Measurements from ENCODE around the gene IL1RN.

The IL1RN gene

DNA sequence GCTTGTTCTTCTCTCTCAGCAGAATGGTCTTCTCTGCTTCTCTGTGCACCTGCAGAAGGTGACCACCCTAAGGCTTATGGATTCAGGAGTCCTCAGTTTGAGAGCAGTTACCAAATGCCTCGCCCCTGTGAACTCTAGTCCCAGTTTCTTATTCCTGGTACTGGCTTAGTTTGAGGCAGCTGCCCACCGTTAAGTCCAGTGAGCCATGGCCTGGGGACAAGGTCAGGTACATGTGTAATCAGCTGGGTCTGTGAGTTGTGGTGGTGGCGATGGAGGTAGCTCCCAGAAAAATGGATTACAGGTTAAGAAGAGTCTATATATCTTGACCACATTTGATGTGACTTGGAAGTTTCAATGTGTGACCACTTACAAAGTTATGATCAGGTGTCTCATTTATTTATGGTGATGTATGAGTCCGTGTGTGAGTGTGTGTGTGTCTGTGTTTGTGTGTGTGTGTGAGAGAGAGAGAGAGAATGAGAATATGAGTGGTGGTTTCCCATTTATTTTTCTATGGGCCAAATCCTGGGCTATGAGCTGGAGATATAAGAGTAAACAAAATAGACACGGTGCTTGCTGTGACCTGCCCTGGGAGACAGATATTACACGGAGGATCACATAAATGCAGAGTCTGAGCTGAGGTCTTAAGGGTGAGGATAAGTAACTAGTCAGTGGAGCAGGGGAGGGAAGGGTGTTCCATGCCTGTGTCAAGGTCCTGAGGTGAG, 13.0 kb upstream of the IL1RN start:
- no peak for DNase-seq (ENCODE audit: low read depth)
- TF ChIP-seq, protein P1, sequence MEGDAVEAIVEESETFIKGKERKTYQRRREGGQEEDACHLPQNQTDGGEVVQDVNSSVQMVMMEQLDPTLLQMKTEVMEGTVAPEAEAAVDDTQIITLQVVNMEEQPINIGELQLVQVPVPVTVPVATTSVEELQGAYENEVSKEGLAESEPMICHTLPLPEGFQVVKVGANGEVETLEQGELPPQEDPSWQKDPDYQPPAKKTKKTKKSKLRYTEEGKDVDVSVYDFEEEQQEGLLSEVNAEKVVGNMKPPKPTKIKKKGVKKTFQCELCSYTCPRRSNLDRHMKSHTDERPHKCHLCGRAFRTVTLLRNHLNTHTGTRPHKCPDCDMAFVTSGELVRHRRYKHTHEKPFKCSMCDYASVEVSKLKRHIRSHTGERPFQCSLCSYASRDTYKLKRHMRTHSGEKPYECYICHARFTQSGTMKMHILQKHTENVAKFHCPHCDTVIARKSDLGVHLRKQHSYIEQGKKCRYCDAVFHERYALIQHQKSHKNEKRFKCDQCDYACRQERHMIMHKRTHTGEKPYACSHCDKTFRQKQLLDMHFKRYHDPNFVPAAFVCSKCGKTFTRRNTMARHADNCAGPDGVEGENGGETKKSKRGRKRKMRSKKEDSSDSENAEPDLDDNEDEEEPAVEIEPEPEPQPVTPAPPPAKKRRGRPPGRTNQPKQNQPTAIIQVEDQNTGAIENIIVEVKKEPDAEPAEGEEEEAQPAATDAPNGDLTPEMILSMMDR (conservative IDR thresholded peaks at IDR 0.05; ENCODE audit: low read length) = no peak
- no peak overlapping the region for H3K4me3 ChIP-seq (ENCODE audit: low read length)

DNA sequence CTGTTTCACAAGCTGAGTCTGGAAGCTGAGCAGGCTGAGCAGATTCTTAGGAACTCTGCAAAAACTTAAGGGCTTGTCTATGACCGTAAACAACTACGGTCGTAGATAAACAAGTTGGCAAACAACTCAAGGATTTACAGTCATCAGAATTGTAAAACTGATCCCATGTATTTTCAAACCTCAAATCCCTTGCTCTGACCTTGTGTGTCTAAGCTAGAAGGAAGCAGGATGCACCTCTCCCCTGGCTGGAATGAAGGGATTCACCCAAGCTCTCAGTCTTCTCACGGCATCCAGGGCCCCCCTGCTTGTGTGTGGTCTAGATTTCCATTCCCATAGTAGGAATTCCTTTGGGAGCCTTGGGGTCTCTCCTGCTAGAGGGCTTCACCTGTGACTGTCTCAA, 12.4 kb upstream of the IL1RN start:
- no peak overlapping the region for H3K4me3 ChIP-seq (ENCODE audit: low read length)
- no peak for DNase-seq (ENCODE audit: low read depth)
- TF ChIP-seq, protein P1 (conservative IDR thresholded peaks at IDR 0.05; ENCODE audit: low read length) = no peak

DNA sequence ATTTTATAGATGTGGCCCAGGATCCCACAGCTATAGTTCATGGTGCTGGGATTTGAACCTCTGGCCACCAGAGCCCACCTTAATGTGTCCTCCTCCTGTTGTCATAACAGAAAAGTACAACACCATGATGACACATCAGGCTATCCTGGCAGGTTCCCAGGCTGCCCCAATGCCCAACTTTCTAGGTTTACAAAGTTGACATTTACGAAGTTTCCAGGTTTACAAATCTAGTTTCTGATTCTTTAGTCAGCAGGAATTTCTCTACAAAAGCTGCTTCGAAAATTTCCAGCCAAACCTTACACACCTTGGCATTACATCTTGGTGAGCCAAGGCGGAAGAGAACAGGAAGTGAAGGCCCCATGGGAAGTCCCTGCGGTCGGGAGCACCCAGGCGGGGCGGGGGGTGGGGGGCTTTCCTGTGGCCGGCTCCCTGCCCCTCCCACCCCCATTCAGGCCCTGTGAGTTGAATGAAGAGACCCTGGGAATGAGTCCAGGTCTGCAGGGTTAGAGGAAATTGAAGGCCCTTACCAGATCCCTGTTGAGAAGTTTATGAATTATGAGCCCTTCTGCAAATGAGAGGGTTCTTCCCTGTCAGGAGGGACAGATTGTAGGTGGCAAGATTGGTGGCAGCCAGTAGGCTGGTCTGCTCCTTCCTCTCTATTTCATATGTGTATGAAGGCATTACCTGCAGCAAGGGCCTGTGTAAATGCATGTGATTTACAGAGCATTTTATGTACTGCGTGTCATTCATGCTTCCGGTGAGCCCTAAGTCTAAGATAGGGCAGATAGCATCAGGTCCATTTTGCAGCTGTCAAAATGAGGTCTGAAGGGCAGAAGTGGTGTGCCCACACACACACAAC, 11.1 kb upstream of the IL1RN start:
- H3K4me3 ChIP-seq (ENCODE audit: low read length) = no peak overlapping the region
- TF ChIP-seq, protein P1 (conservative IDR thresholded peaks at IDR 0.05; ENCODE audit: low read length) = no peak
- DNase-seq (ENCODE audit: low read depth) = no peak

DNA sequence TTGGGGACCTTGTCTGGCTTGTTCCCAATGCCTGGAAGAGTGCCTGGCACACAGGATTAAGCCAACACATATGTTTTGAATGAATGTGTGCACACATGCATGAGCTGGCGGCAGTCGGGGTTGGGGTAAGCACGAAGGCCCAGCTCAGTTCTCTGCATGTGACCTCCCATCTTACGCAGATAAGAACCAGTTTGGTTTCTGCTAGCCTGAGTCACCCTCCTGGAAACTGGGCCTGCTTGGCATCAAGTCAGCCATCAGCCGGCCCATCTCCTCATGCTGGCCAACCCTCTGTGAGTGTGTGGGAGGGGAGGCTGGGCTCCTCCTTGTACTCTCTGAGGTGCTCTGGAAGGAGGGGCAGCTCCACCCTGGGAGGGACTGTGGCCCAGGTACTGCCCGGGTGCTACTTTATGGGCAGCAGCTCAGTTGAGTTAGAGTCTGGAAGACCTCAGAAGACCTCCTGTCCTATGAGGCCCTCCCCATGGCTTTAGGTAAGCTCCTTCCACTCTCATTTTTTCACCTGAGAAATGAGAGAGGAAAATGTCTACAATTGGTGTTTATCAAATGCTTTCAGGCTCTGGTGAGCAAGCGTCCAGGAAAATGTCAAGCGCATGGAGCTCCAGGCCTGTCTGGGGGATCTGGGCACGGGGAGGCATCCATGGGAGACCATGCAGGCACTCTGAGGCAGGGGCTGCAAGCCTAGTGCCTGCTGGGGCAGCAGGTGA, 9.7 kb upstream of the IL1RN start:
- peak; percentile 97 for DNase-seq (ENCODE audit: low read depth)
- H3K4me3 ChIP-seq (ENCODE audit: low read length) = no peak overlapping the region
- TF ChIP-seq, protein P1 (conservative IDR thresholded peaks at IDR 0.05; ENCODE audit: low read length) = no peak

DNA sequence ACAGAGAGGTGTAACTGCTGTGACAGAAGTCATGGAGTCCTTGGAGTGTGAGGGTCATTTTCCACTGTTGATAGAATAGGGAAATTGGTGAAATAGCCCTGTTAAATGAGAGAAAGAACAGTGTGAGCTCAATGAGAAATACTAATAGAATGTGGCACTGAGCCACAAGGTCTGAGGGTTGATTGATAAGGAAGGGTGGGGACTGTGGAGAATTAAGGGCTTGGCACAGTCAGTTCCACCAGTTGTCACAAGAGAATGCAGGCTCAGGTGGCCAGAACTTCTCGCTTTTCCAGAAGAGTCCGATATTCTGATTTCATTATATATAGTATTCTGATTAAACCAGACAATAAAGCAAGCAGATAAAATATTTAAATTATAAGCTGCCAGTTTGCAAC, 9.1 kb upstream of the IL1RN start:
- no peak for DNase-seq (ENCODE audit: low read depth)
- TF ChIP-seq, protein P1 (conservative IDR thresholded peaks at IDR 0.05; ENCODE audit: low read length) = no peak
- no peak overlapping the region for H3K4me3 ChIP-seq (ENCODE audit: low read length)

DNA sequence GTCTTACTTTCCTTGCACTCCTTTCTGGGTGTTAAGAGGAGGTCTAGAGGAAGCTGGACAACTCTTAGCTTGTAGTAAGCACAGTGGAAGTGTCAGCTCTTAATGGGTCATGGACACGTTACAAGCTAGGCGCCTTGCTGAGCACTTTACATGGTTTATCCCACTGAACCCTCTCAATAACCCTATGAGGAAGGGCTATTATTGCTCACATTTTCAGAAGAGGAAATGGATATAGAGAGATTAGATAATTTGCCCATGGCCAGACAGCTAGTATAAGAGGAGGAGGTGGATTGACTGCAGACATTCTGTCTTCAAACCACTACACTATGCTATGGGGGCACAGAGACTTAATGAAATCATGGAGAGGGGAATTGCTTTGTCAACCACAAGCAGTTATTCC, 8.3 kb upstream of the IL1RN start:
- no peak overlapping the region for H3K4me3 ChIP-seq (ENCODE audit: low read length)
- DNase-seq (ENCODE audit: low read depth) = no peak
- TF ChIP-seq, protein P1 (conservative IDR thresholded peaks at IDR 0.05; ENCODE audit: low read length) = no peak

Data from AG10803 (cell line).